Endothelial cell of umbilical vein (primary cell): ENCODE measurements around the gene FAM20B. TPM values are rescaled to one million over a fixed set of nuclear protein-coding genes. Genes with fewer than 3 reads are reported as not detected.

Experiments
- BruUV-seq: library from RNA; stranded (reverse); fragments of 400-500 nt; replicated peaks from 2 replicates; lab custom pipeline; 2021; lab: Mats Ljungman, UMichigan
- CTCF ChIA-PET: fragments of 300-600, 350-600 bp; sonication (Branson Sonifier 250); formaldehyde crosslinking; loops from one replicate; lab custom pipeline; 2021; ENCODE audit warnings: antibody characterized with exemption, inconsistent platforms; lab: Charles Lee
- POLR2A ChIA-PET: fragments of 300-600, 350-600 bp; sonication (Branson Sonifier 250); formaldehyde crosslinking; loops from one replicate; lab custom pipeline; 2021; ENCODE audit warnings: antibody characterized with exemption, inconsistent platforms; lab: Charles Lee
- DNase-seq: peaks from one replicate; pipeline ENCODE4 v3.0.0-alpha.2; 2011; ENCODE audit warnings: low read depth, low spot score
- FAIRE-seq: peaks from 2 replicates; lab custom pipeline; 2011; peaks lifted over from hg19 to GRCh38; lab: Jason Lieb, UNC
- H2AFZ ChIP-seq: 2 replicates; pipeline ENCODE4 v1.6.0; 2012; ENCODE audit warnings: low read depth, low read length, control low read depth, inconsistent platforms
- H3K27ac ChIP-seq: 2 replicates; pipeline ENCODE4 v1.5.1; 2011; ENCODE audit warnings: low read depth, mild to moderate bottlenecking, control low read depth, low read length, moderate library complexity; ENCODE audit not compliant: insufficient read depth
- H3K27me3 ChIP-seq, 2 experiments: 2 replicates each; pipeline versions ENCODE4 v1.6.0 to v1.6.1; 2011; ENCODE audit warnings: low read length in 2 of 2, mixed read lengths in 1 of 2; ENCODE audit not compliant: control insufficient read depth in 2 of 2, insufficient read depth in 2 of 2
- H3K36me3 ChIP-seq, 2 experiments: 2 replicates in 1 of 2; 3 replicates in 1 of 2; pipeline ENCODE4 v1.5.1; 2011; ENCODE audit warnings: low read length in 2 of 2, mild to moderate bottlenecking in 1 of 2, moderate library complexity in 1 of 2; ENCODE audit not compliant: control insufficient read depth in 2 of 2, insufficient read depth in 2 of 2; ENCODE audit errors: extremely low read depth in 1 of 2
- H3K4me1 ChIP-seq: 3 replicates; pipeline ENCODE4 v1.5.1; 2011; ENCODE audit warnings: mild to moderate bottlenecking, low read length; ENCODE audit not compliant: control insufficient read depth, insufficient read depth; ENCODE audit errors: extremely low read depth
- H3K4me2 ChIP-seq: 2 replicates; pipeline ENCODE4 v1.6.1; 2011; ENCODE audit warnings: low read length, control low read depth, mixed read lengths; ENCODE audit not compliant: insufficient read depth
- H3K4me3 ChIP-seq, 3 experiments: fragments of 200-600 bp in 1 of 3; sonication (generic), shearing (Covaris generic) in 1 of 3; replicated peaks in 1 of 3; 2 replicates each; pipeline ENCODE4 v1.5.1; 2011 to 2016; ENCODE audit warnings: control low read depth in 3 of 3, low read length in 3 of 3, mild to moderate bottlenecking in 2 of 3, inconsistent platforms in 1 of 3, low read depth in 1 of 3, moderate library complexity in 1 of 3; ENCODE audit not compliant: insufficient read depth in 1 of 3
- H3K79me2 ChIP-seq: 2 replicates; pipeline ENCODE4 v1.6.0; 2012; ENCODE audit warnings: low read length, inconsistent platforms; ENCODE audit not compliant: control insufficient read depth, insufficient read depth
- H3K9ac ChIP-seq: replicated peaks from 2 replicates; pipeline ENCODE3; 2011; ENCODE audit warnings: low read length, control low read depth; ENCODE audit not compliant: insufficient read depth; ENCODE audit errors: extremely low read depth
- H3K9me1 ChIP-seq: replicated peaks from 3 replicates; pipeline ENCODE4 v1.6.0; 2011; ENCODE audit warnings: mild to moderate bottlenecking, low read length; ENCODE audit not compliant: control insufficient read depth, insufficient read depth; ENCODE audit errors: extremely low read depth
- H3K9me3 ChIP-seq: replicated peaks from 2 replicates; pipeline ENCODE4 v1.5.1; 2012; ENCODE audit warnings: low read length, inconsistent platforms; ENCODE audit not compliant: control insufficient read depth, insufficient read depth
- H4K20me1 ChIP-seq: replicated peaks from 2 replicates; pipeline ENCODE3; 2011; ENCODE audit warnings: mild to moderate bottlenecking, low read length; ENCODE audit not compliant: control insufficient read depth, insufficient read depth; ENCODE audit errors: extremely low read depth
- EZH2 ChIP-seq: IDR thresholded peaks from 2 replicates; pipeline ENCODE4 v1.6.1; 2012; ENCODE audit warnings: borderline replicate concordance, low read depth, mild to moderate bottlenecking, moderate library complexity, low read length, inconsistent platforms; ENCODE audit not compliant: severe bottlenecking
- FOS ChIP-seq: IDR thresholded peaks from 2 replicates; pipeline ENCODE4 v1.6.1; 2011; ENCODE audit warnings: mild to moderate bottlenecking, low read length, moderate library complexity, borderline replicate concordance; ENCODE audit not compliant: insufficient read depth
- GATA2 ChIP-seq: IDR thresholded peaks from 2 replicates; pipeline ENCODE4 v1.7.0; 2011; ENCODE audit warnings: low read depth, mild to moderate bottlenecking, moderate library complexity, mixed read lengths, low read length; ENCODE audit not compliant: insufficient read length, insufficient read depth
- JUN ChIP-seq: IDR thresholded peaks from 2 replicates; pipeline ENCODE4 v1.6.1; 2011; ENCODE audit warnings: borderline replicate concordance, low read depth; ENCODE audit not compliant: insufficient read length, insufficient read depth
- POLR2AphosphoS5 ChIP-seq: IDR thresholded peaks from 2 replicates; pipeline ENCODE4 v1.6.1; 2012; ENCODE audit warnings: low read depth, mild to moderate bottlenecking, control low read depth, low read length, moderate library complexity; ENCODE audit not compliant: insufficient read depth
- dilution Hi-C: fragments of 300-500 bp; cut with MboI; formaldehyde crosslinking; loops from one replicate; pipeline ENCODE4 v1.15.0; 2019; ENCODE audit warnings: low sequenced_read_pairs; ENCODE audit not compliant: extremely low pct_ligation_motif_present
- intact Hi-C: fragments of 100-400 bp; cut with micrococcal nuclease; formaldehyde crosslinking; loops from one replicate; pipeline ENCODE4 v1.10.0; 2022
- polyA plus RNA-seq, 4 experiments: library from polyadenylated mRNA; depleted of rRNA in 3 of 4; stranded (reverse) in 3 of 4; unstranded in 1 of 4; fragments of >200 nt; gene quantifications; 2 replicates each; pipeline versions ENCODE4 v1.2.1 to v1.2.3, GENCODE V29; 2011 to 2012; ENCODE audit warnings: missing spikeins in 1 of 4
- total RNA-seq: library from RNA; stranded (reverse); gene quantifications from 2 replicates; pipeline ENCODE4 v1.2.3, GENCODE V29; 2021
- TF ChIP-seq, protein P1 (sequence below), 2 donors: IDR thresholded peaks; 1 replicate in 1 of 2; 2 replicates in 1 of 2; pipeline ENCODE4 v1.5.1; 2011; ENCODE audit warnings: low read length in 2 of 2, mild to moderate bottlenecking in 2 of 2, moderate library complexity in 2 of 2, control low read depth in 1 of 2, inconsistent platforms in 1 of 2, low read depth in 1 of 2; ENCODE audit not compliant: insufficient read depth in 1 of 2; ENCODE audit errors: extremely low read depth in 1 of 2
- TF ChIP-seq, protein P2 (sequence below): IDR thresholded peaks from 2 replicates; pipeline ENCODE4 v1.6.1; 2011; ENCODE audit not compliant: insufficient read depth, insufficient read length

FAM20B gene
- total and polyA plus RNA-seq, 2 donors (not counting 3 experiments of a cell fraction or from before 2014, with no cell fraction given): 10.0 to 35.1 TPM

DNA sequence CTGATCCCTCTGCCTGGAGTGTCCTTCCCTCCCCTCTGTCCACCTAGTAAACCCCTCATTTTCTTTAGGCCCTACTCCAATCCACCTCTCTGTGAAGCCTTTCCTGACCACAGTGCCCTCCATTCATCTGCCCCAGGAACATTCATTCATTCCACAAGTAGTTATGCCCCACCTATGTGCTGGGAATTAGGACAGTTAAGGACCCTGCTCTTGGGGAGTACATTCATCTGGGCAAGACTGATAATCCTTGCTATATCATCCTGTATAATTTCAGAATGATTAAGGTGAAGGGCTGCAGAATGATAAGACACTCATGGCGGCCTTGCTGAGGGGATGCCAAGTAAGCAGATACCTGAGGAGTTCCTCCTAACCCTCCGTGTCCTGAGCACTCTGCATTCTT lies 10.3 kb upstream of the FAM20B start:
- FAIRE-seq (no peak), DNase-seq (no peak)
- H3K4me1 ChIP-seq: no peaks in the 10 kb centered on the region
- peaks cover 0 to 3% of the 10 kb centered on the region in 2 experiments for H3K27me3 ChIP-seq
- H2AFZ ChIP-seq: no peak overlapping the region
- intact Hi-C loops: no loop called here
- H3K36me3 ChIP-seq: no peaks in the 10 kb centered on the region
- TF ChIP-seq GATA2: no peak
- no peak for TF ChIP-seq EZH2
- TF ChIP-seq, protein P1, sequence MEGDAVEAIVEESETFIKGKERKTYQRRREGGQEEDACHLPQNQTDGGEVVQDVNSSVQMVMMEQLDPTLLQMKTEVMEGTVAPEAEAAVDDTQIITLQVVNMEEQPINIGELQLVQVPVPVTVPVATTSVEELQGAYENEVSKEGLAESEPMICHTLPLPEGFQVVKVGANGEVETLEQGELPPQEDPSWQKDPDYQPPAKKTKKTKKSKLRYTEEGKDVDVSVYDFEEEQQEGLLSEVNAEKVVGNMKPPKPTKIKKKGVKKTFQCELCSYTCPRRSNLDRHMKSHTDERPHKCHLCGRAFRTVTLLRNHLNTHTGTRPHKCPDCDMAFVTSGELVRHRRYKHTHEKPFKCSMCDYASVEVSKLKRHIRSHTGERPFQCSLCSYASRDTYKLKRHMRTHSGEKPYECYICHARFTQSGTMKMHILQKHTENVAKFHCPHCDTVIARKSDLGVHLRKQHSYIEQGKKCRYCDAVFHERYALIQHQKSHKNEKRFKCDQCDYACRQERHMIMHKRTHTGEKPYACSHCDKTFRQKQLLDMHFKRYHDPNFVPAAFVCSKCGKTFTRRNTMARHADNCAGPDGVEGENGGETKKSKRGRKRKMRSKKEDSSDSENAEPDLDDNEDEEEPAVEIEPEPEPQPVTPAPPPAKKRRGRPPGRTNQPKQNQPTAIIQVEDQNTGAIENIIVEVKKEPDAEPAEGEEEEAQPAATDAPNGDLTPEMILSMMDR (IDR thresholded peaks at IDR 0.05; ENCODE audit: extremely low read depth in 1 of 2, insufficient read depth in 1 of 2, low read depth in 1 of 2, low read length in 2 of 2): no peak
- TF ChIP-seq POLR2AphosphoS5: no peak
- TF ChIP-seq JUN: no peak
- TF ChIP-seq FOS: no peak
- TF ChIP-seq, protein P2, sequence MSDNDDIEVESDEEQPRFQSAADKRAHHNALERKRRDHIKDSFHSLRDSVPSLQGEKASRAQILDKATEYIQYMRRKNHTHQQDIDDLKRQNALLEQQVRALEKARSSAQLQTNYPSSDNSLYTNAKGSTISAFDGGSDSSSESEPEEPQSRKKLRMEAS: no peak
- H3K27ac ChIP-seq: no peak overlapping the region
- BruUV-seq: no TSS peak
- ChIA-PET CTCF (no interaction called here), POLR2A (no interaction called here)
- dilution Hi-C loops: loop anchor here (25.0 kb wide), 1 partner anchor 253 kb away; no protein-coding TSS in a partner anchor
- H3K9me1 ChIP-seq: no peaks in the 10 kb centered on the region
- no peak overlapping the region for H3K4me3 ChIP-seq
- H3K9ac ChIP-seq: no peak overlapping the region
- no peaks in the 10 kb centered on the region for H3K9me3 ChIP-seq
- H4K20me1 ChIP-seq: no peaks in the 10 kb centered on the region
- no peaks in the 10 kb centered on the region for H3K79me2 ChIP-seq
- H3K4me2 ChIP-seq: no peak overlapping the region
